DMS153 (cell line): ENCODE data around the gene RPS6KA5.
"Not testable (repeated sequence)": the region's sequence is repeated elsewhere in the genome, so short reads cannot be mapped to it uniquely, and the experiment has no call there.

ENCODE experiments used
- DNase-seq: peaks from one replicate; lab custom pipeline; 2025; lab: John Stamatoyannopoulos, UW

Gene RPS6KA5

DNA sequence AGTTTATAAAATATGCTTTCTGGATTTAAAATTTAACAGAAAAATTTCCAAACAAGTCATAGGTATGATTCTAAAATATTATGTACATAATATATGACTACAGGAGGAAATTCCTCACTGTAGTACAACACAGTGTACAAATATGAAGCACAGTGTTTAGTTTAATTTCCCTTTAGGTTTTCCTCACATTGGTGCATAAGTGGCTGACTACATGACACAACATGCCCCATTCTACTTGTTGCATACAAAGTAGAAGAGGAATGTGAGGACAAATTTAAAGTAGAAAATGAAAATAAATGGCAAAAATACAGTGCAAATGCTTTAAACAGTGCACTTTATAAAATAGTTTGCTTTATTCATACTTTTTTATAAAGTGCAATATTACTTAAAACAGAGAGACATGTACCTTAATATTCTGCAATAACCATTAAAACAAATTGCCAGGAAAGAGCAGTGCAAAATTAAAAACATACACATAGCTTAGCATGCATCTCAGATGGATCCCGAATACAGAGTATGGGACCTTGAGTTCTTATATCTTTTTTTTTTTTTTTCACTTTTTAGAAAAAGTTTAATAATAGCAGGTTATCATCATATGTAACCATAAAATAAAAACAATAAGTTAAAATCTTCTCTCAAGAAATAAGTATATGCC lies 189.4 kb downstream of the RPS6KA5 start:
- DNase-seq, result no peak

DNA sequence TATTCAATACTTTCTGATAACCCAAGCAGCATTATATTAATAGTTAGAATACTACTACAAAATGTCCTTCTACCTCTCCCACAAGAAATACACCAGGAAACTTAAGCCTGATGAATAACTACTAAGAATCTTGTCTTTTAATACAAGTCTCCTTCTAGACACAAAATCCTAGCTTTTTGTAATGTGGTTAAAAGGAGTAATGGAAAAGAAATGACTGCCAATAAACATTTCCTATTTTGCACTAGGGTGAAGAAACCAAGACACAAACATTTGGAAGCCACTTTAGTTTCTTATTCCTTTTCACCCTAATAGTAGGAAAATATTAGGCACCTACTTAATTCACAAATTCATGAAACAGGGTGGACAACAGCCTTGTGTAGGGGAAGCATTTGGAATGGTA lies 192.9 kb downstream of the RPS6KA5 start:
- no peak for DNase-seq

DNA sequence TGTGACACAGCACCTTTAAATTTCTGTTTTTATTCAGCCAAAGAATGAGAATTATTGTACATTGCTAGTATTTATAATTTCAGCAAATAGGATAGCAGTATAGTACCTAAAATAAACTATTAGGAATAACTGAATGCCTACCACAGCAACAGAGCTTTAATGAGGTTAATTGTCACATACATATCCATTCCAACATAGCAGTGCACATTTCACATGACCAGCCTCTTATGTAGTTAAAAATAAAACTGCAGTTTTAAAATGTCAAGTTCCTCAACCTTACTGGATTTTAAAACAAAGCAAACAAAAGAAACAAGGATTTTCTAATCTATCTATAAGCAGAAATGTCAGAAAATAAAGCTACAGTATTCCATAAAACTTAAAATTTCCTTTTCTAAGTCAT lies 193.6 kb downstream of the RPS6KA5 start:
- DNase-seq, result no peak

DNA sequence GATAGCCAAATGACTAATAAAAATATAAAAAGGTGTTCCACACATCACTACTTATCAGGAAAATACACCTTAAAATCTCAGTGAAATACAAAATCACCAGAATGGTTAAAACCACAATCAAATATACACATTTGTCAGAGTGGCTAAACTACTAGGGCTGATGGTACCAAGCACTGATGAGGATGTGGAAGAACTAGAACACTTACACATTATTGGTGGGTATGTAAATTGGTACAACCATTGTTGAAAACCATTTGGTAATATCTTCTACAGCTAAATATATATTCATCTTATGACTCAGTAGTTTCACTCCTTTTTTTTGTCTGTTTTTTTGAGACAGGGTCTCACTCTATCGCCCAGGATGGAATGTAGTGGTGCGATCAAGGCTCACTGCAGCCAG lies 195.7 kb downstream of the RPS6KA5 start:
- no peak for DNase-seq

DNA sequence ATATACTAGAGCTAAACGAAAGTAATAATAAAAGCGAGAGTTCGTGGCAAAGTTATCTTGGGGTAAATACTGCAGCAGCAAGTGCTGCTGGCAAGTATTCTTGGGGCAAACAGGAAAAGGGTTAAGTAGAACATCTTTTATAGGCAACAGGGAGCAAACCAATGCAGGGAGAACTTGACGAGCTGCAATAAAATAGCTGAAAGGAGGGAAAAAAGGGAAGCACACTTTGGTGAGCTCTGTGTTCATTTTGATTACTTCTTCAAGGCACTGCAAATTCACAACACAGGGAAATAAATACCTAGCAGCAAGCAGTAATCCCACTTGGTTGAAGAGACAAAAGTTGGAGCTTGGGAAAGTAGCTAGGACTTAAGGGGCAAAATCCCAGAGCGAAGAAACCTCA lies 201.9 kb downstream of the RPS6KA5 start:
- no peak for DNase-seq

DNA sequence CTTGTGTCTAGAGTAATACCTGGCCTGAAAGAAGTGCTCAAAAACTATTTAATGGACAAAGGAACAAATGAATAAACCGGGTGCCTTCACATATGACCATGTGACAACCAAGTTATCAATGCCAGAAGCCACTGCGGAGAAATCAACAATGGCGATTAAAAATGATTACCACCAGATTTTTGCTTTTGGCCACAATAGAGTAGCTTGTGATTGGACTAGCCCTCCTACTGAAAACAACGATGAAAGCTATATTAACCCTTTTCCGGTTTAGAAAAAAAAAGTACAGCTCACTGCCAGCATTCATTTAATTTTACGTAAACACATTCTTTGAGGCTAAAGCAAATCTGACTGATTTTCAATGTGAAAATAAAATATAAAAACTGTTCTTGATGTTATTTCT lies 202.6 kb downstream of the RPS6KA5 start:
- no peak for DNase-seq

DNA sequence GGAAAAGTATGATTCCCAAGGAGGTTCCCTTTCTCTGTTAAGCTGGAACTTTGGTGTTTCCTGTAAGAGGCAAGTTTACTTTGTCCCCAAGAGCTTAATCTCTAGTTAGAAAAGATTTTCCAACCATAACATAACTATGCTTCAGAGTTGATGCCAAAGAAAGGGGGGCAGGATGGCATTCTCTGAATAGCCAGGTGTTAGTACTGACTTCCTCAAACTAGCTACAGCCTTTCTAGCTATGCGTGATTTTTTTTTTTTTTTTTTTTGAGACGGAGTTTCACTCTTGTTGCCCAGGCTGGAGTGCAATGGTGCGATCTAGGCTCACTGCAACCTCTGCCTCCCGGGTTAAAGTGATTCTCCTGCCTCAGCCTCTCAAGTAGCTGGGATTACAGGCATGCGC lies 204.3 kb downstream of the RPS6KA5 start:
- not testable (repeated sequence) for DNase-seq

DNA sequence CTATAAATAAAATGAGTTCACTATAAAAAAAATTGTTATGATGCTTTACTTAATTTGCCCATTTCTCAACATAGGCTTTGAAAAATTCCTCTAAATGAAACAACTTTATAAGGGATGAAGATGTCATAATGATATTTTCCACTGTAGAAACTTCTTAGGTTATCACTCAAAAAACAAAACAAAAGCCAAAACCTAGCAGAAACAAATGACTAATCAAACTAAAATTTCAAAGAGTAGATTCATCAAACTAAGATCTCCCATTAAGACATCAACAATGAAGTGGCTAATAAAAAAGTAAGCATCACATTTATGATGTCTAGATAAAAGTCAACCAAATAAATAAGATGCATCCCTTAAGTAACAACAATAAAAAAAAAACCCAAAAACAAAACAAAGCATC lies 207.3 kb downstream of the RPS6KA5 start:
- DNase-seq, result no peak

DNA sequence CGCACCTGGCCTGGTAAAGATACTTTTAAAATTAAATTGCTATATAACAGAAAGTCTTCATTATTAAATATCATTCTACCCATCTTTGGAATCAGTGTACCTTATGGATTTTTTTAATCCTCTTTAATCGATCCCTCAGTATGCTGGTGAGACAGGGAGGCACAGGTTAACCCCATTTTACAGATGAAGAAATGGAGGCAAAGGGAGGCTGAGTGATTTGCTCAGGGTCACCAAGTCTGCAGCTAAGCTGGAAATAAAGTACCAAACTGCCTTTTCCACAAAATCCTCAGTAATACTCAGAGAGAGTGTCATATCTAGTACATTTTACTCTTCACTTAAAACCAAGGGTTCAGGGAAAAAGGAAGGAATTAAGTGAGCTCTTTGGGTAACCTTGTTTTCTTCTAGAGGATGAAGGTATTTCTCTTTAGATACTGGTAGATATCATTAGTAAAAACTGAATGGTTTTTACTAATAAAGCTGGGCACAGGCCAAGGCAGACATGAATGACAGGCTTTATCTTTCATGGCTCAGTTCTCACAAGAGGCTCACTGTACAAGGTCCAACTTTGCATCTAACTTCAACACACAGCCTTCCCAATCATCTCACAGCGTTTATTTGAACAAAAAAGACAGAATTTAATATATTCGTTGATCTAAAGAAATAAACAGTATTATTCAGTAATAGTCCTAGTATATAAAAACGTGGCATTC lies 209.0 kb downstream of the RPS6KA5 start:
- DNase-seq, result no peak

DNA sequence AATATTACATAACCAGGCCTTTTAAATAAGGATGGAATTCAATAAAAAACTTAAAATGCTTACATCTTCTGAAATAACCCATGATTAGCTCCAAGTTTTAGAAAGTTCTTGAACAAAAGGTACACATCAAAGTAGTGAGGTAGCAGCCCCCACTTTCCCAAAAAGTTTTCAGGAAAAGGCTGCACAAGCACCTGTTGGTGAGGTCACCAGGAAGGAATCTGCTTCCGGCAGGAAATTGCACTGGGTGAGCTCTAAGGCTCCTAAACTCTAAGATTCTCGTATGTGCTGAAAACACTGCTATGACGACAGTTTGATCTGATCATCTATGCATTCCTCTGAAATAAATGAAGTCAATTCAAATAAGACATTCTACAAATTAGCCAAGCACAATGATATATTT lies 210.0 kb downstream of the RPS6KA5 start:
- DNase-seq, result peak; percentile 38

DNA sequence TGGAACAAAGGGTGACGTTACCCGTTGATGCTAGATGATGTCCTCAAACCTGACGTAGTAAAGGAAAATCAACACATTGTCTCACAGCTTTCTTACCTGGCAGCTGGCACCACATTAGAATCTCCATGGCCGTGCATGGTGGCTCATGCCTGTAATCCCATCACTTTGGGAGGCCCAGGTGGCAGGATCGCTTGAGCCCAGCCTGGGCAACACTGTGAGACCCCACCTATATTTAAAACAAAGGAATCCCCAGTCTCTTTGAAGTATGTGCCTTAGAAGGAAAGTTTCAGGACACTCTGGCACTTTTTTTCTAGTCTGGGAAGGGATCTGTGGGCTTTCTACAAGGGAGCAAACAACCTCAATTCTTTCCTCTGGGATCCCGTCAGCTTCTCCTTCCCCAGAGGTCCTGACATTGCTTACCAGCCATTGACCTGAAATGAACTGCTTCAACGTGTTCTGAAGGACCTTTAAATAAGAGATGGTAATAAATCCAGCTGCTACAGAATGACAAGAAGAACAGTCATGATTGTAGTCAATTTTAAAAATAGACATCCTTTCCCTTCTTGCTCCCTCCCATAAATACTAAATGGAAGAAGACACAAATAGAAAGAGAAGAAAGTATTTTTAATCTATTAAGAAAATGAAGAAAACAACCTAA lies 210.5 kb downstream of the RPS6KA5 start:
- DNase-seq, result no peak

DNA sequence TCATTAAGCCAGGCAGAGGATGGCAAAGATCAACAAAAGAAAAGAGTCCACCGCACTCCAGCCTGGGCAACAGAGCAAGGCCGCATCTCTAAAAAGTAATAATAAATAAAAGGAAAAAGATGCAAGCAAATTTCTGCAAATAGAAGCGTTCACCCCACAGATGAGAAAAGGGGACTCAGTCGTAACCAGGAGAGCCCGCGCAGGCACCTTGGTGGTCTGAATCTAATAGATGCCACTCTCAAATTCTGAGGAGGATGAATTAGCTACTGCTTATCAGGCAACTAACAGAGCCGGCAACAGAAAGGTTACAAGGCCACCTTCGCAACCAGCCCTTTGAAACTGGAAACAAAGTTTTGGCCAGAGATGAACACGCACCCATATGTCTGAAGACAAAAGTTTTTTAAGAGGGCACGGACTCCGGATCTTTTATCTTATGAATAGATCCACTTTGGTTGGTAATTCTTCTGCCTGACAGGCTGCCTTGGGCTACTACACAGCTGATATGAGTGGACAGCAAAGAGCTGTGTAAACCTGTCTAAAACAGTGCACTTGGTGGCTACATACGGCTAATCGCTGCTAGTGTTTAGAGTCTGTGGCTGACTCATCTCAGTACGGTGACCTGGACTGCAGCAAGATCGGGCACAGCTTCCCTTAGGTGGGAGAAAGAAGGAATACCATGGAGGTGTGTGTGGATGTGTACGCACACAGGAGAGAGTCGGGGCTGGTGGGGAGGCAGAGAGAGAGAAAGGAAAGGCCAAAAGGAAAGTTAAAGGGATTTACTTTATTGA lies 211.3 kb downstream of the RPS6KA5 start:
- no peak for DNase-seq

DNA sequence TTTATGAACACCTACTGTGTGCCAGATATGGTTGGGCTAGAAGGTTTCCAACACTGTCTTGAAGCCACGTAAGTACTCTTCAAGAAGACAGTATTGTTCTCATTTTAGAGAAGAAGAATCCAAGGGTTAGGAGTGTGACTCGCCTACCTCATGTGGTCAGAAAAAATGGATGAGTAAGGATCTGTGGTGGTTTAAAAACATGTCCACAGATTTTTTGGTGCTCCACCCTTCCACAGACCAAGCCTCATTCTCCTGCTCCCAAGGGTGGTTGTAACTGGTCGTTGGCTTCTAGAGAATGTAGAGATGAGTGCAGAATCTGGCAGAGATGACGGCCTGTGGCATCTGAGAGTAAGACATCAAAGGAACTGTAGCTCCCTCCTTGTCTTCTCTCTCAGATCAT lies 213.9 kb downstream of the RPS6KA5 start:
- no peak for DNase-seq

DNA sequence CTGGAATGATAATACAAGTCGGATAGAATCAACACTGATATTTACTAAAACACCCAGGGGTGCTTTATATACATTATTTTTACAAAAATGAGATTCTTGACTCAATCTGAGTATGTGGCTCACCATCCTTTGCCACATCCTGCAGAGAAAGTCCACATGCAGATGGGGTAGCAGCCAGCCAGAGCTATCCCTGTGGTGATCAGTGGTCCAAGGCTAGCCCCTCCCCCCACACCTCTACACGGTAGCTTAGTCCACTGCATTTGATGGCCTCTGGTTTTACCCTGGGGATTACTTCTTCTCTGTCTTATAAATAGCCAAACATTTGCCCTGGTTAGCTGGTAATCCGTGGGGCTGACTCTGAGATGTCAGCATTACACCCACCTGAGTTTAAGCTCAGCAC lies 216.1 kb downstream of the RPS6KA5 start:
- no peak for DNase-seq

DNA sequence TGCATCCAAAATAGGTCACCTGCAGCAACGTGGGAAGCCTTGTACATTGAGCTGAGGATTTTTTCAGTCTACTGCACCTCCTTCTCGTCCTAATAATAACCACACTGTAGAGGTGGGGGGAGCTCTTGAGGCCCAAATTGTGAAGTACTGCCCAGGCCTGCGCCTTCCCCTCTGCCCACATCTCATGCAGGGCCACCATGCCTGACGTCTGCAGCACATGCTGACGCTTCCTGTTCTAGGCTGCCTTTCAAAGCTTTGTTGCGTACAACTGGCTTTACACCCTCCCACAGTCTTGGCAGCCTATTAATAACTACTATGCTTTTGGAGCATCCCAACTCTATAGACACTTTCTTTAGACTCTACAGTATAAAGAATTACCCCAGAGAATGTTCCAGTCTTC lies 217.7 kb downstream of the RPS6KA5 start:
- DNase-seq, result no peak

DNA sequence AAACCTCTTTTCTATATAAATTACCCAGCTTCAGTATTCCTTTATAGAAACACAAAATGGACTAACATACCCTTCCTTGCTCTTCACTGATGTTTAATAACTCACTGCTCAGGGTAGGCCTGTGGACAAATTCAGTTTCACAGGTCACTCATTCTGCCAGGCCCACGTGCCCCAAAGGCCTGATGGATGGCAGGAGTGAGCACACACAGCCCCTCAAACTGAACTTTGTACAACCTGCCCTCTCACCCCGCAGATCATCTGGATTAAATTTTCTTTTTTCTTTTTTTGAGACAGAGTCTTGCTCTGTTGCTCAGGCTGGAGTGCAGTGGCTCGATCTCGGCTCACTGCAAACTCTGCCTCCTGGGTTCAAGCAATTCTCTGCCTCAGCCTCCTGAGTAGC lies 219.8 kb downstream of the RPS6KA5 start:
- DNase-seq, result not testable (repeated sequence)

DNA sequence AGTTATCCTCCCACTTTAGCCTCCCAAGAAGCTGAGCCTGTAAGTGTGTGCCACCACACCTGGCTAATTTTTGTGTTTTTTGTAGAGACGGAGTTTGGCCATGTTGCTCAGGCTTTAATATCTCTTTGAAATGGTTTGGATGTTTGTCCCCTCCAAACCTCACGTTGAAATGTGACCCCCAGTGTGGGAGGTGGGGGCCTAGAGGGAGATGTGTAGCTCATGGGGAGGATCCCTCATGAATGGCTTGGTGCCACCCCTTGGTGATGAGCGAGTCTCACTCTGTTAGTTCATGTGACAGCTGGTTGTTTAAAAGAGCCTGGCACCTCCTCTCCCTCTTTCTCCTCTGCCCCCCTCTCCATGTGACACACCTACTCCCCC lies 220.6 kb downstream of the RPS6KA5 start:
- DNase-seq, result no peak

DNA sequence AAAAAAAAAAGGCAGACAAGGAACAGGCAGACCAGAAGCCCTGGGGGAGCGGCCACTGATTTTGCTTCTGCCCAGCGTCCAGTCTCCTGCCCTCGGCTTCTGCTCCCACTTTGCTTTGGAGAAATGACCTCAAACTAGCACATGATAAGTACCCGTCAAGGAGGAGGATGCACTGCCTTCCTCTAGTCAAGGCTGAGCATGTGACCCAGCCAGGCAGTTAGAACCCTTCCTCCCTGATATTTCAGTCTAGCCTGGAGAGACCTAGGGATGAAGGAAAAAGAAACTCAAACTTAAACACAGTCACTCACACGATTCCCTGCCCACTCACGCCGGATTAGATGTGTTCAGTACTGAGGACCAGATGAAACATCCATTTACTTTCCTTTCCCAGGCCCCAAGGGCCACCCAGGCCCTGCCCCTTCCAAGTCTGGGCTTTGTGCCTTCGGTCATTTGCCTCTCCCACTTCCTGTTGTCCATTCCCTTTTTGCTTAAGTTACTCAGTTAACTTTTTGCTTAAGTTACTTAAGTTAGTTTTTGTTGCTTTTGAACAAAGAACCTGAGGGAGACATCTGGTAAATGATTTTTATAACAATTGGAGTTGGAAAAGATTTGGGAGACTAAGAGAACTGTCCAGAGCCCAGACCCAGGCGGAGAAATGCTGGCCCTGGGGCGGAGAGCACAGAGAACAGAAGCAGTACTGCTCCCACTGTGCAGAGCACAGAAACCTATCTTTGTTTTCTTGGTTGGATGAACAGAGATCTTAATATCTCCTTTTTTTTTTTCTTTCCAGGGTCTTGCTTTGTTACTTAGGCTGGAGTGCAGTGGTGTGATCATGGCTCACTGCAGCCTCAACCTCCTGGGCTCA lies 221.2 kb downstream of the RPS6KA5 start:
- no peak for DNase-seq

DNA sequence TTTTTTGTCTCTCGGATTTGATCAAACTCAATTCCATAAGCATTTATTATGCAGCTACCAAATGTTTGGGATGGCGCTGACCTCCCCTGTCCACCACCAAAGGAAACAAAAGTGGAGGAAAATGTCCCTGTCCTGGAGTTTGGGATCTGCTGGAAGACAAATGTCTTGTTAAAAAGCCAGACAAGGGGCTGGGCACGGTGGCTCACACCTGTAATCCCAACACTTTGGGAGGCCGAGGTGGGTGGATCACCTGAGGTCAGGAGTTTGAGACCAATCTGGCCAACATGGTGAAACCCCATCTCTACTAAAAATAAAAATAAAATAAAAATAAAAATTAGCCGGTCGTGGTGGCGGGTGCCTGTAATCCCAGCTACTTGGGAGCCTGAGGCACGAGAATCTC lies 221.9 kb downstream of the RPS6KA5 start:
- not testable (repeated sequence) for DNase-seq

DNA sequence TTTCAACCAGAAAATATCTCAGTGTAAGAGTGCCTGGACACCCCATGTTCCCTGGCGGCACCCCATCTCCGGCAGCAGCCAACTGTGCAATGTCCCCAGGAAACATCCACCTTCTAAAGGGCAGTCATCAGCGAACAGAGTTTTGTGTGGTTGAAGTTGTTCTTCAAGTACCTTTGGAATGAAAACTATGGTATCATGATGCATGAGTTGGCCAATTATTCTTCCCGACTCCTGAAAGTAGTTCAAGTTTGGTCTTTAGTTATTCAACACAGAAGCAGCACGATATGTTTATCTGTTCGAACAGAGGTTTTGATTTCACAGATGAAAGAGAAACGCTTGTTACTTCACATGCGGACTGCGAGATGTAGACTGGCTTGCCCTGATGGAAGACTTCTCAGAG lies 223.1 kb downstream of the RPS6KA5 start:
- no peak for DNase-seq

DNA sequence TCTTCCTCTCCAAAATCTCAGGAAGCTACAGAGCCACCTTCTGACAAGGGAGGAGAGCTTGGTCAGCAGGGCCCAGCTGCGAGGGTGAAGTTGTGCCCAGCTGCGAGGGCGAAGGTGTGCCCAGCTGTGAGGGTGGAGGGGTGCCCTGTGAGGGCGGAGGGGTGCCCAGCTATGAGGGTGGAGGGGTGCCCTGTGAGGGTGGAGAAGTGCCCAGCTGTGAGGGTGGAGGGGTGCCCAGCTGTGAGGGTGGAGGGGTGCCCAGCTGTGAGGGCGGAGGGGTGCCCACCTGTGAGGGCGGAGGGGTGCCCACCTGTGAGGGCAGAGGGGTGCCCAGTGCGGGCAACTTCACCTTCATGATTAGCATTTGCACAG lies 223.8 kb downstream of the RPS6KA5 start:
- no peak for DNase-seq

DNA sequence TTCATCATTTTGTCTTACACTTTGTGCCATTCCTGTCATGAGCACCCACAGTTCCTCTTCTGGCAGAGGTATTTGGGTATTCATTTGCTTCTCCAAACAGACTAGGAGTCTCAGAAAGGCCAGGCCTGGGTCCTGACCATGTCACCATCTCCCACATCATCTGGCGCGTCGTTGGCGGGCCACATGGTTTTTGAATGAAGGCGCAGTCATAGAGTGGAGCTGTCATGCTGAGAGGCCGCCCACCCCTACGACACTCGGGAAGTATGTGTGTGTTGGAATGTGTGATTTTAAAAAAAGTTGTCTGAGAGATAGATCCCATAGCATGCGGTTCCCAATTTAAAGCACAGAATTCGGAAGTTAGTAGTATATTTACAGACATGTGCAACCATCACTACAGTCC lies 228.6 kb downstream of the RPS6KA5 start:
- DNase-seq, result no peak
